Stimulated activated CD8-positive, alpha-beta memory T cell treated with anti-CD3 and anti-CD28 coated beads, Interleukin-12 subunit alpha, Interleukin-12 subunit beta, amount 100 ng/mL, for 1 hour (primary cell): ENCODE measurements around the gene HEBP1.

Source experiments
- DNase-seq: peaks from one replicate; pipeline ENCODE4 v3.0.0-alpha.2; 2020; ENCODE audit warnings: low read depth

Gene HEBP1

DNA sequence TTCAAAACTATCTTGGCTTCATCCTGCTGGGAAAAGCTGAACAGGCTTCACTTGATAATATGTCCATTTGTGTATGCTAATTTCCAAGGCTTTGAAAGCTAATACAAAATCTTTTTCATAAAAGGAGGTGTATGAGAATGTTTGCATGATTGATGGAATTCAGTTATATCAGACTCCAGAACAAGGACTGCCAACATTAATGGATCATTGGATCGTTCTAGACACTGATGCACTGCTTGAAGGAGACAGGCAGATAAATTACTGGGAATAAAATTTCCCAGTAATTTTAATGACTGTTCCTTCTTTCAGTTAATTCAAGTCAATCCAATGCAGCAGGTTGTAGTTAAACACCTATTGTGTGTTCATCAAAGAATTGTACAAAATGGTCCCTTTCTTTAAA lies 48.6 kb downstream of the HEBP1 start:
- DNase-seq, result no peak

- no peak for DNase-seq
Observed at GRCh38 chr12:12947902-12948301, 52.2 kb downstream of the HEBP1 start.

DNA sequence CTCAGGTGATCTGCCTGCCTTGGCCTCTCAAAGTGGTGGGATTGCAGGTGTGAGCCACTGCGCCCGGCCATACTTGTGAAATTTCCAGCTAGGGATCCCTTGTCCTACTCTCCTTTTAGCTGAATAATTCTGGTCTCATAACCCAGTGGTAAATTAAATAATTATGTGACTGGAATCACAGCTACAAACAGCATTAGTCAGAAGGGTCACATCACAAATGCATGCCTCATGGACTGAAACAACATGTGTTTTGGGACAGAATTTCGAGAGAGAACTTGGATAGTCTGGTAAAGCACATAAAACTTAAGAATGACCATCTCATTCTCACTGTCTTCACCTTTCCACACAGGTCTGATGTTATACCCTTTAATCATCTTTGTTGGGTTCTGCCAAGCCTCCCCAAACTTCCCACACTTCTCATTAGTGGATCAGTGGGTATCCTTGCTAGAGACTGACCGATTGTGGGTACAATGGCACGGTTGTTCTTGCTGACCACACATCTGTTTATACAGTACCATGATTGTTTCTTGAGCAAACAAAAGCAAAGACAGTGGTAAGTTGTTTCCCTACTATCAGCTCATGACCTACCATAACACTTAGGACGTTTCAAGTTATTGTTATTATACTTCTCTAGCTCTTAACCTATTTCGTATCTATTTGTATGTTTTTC lies 53.2 kb downstream of the HEBP1 start:
- DNase-seq, result no peak

- no peak for DNase-seq
Observed at GRCh38 chr12:12945591-12945990, 54.5 kb downstream of the HEBP1 start.

DNA sequence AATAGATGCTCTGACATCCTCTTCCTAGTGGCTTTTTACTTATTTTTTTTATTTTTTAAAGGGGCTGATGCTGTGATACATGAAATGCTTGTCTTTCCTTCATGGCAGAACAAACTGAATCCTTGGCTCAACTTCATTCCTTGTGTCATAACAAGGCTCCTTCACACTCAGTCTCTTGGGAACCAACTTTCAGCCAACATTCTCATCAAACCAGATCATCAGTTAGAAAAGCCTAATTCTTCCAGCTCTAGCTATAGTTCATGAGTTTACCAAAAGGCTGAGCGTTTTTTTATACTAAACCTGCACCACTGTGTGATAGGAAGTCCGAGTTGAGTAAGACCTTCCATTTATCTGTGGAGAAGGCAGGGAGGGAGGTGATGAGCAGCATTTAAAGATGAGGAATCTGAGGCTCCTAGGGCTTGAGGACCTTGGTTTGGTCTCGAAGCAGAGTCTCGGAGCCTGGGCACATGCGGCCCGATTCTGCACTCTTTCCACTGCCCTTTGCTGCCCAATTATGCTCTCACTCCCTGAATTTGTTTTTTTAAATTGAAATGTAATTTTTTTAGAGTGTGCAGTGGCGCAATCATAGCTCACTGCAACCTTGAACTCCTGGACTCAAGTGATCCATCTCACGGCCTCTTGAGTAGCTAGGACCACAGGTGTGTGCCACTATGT lies 56.3 kb downstream of the HEBP1 start:
- DNase-seq, result no peak

GRCh38 chr12:12941450-12942350 lies 58.4 kb downstream of the HEBP1 start:
- no peak for DNase-seq

DNA sequence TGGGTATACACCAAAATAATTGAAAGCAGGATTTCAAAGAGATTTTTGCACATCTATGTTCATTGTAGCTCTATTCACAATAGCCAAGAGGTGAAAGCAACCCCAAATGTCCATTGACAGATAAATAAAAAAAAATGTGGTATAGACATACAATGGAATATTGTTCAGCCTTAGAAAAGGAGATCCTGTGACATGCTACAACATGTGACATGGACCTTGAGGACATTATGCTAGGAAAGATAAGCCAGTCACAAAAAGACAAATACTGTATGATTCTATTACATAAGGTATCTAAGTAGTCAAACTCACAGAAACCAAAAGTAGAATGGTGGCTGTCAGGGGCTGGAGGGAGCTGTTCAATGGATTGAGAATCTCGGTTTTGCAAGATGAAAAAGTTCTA lies 60.2 kb downstream of the HEBP1 start:
- DNase-seq, result no peak

- DNase-seq, result no peak
Observed at GRCh38 chr12:12938541-12938940, 61.5 kb downstream of the HEBP1 start.

GRCh38 chr12:12936983-12937491 lies 63.0 kb downstream of the HEBP1 start:
- DNase-seq, result no peak

DNA sequence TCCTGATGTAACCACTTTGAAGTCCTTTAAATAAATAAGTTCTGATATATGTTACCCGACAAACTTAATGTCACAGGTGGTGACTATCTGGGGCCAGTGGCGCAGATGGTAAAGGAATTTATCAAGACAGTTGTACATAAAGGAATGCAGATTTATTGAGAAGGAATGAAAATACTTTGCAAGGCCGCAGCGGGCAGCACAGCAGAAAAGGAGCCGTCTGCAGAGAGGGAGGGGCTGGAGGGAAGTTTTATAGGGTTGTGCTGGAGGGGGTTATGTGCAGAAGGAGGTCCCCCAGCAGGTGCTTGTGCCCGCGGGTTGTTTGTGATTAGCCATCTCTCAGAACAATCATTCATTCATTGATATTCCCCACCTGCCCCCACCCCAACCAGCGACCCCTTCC lies 65.5 kb downstream of the HEBP1 start:
- DNase-seq, result no peak

DNA sequence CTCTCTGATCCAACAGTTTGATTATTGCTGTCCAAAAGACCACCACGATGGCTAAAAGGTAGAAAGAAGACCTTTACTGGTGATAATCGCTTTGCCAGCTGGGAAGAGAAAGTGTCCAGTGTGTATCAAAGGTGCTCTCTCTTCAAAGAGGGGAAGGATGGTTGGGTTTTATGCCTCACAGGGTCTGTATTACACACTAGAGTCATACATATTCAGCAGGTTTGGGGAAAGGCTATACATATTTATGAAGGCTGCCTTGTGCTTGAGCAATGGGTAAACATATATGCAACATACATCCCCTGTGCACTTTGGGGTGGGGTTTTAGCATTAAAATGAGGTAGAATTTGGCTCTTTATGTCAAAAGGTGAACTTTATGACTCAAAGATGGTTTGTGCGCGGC lies 66.3 kb downstream of the HEBP1 start:
- no peak for DNase-seq

DNA sequence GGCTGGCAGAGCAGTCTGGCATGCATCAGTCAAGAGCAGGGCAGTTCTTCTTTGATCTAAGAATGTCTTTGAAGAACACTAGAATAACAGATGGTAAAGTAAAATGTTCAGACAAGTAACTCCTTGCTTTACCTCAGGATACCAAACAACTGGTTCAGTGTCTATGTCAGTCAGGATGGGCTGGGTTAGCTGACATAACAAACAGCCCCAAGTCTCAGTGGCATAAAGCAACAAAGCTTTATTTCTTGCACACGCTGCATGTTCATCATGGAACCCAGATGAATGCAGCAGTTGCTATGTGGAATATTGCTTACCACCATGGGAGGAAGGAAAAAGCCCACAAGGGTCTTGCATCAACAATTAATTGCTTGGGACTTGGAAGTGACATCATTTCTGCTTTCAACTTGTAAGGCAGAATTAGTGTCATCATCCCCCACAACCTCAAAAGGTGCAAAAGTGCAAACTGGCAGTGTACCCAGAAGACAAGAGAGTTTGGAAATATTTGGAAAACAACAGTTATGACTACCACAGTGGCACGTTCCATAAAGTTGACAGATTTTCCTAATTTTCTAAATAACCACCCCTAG lies 69.3 kb downstream of the HEBP1 start:
- DNase-seq, result no peak

DNA sequence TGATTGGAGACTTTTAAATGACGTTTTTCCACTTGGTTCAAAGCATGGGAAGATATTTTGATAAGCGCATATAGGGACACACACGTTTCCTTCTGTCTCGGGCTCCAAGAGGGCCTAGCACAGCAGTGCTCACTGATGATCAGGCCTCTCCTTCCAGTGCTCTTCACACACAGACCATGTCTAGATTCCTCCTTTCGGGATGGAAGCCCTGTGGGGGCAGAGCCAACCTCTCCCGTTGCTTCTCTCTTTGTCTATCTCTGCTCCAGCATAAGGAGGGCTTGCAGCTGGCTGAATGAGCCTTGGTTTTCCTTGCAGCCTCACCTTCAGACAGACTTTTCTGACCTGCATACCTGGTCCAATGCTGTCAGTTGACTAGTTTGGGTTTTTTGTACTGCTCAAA lies 70.4 kb downstream of the HEBP1 start:
- DNase-seq, result no peak

DNA sequence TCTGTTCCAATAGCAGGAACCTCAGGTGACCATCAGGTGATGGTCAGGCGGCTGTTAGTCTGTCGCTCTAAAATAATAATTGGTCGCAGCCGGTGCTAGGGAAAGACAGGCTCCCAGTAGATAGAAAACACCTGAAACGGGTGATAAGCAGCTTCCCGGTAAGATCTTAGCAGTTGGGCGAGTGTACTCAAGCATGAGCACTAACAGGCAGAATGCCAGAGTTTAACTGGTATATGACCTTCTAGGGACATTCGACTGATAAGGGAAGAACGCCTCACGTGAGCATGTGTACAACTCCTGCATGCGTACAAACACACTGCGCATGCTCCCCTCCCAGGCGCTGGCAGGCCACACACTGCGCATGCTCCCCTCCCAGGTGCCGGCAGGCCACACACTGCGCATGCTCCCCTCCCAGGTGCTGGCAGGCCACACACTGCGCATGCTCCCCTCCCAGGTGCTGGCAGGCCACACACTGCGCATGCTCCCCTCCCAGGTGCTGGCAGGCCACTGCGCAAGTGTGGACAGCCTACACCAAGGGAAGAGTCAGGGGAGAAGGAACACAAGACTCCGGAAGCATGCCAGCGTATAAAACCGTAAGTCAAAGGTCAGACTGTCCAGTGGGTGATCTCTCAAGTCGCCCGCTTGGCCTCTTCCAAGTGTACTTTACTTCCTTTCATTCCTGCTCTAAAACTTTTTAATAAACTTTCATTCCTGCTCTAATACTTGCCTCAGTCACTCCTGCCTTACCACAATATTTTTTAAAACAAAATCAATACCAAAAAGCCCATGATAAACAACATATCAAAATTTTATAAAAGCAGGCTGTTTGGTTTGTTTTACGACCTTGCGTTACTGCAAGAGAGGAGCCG lies 72.6 kb downstream of the HEBP1 start:
- DNase-seq, result no peak

DNA sequence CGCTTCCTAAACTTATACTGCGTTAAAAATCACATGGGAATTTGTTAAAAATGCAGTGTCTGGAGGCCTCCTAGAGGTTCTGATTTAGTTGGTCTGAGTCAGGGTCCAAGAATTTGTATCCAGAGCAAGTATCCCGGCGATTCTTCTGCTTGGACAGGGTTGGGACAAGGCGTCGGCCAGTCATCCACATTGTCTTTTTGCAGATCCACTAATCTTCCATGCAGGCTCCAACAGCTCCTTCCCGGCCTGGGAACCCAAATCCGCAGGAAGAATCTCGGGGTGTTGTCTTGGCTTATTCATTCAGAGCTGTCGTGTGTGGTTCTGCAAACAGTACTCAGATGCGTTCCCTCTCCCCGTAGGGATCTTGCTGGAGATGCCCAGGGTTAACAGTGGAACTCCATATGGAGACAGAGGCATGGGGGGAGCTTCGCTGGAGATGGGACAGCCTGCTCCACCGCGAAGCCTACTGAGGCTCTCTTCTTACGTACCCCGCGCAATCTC lies 73.4 kb downstream of the HEBP1 start:
- DNase-seq, result no peak

GRCh38 chr12:12925388-12925787 lies 74.7 kb downstream of the HEBP1 start:
- no peak for DNase-seq
